SK-N-SH (cell line): ENCODE measurements around the gene ABCA10.
"Not testable (repeated sequence)": the region's sequence is repeated elsewhere in the genome, so short reads cannot be mapped to it uniquely, and the experiment has no call there.

Experiments used
- CTCF ChIP-seq: fragments of 200-600 bp; sonication (generic); IDR thresholded peaks from 2 replicates; pipeline ENCODE4 v1.6.1; 2017; ENCODE audit warnings: antibody characterized with exemption, mild to moderate bottlenecking, moderate library complexity
- EZH2phosphoT487 ChIP-seq: fragments of 200-600 bp; sonication (generic); IDR thresholded peaks from 2 replicates; pipeline ENCODE4 v1.6.1; 2017; ENCODE audit warnings: low read depth, mixed run types, mild to moderate bottlenecking, antibody characterized with exemption, moderate library complexity, borderline replicate concordance
- GABPA ChIP-seq: IDR thresholded peaks from 2 replicates; pipeline ENCODE4 v1.4.0; 2012; ENCODE audit warnings: low read depth, mild to moderate bottlenecking
- RAD21 ChIP-seq: IDR thresholded peaks from 2 replicates; pipeline ENCODE4 v1.6.1; 2012; ENCODE audit warnings: mild to moderate bottlenecking, low read length
- SMC3 ChIP-seq: IDR thresholded peaks from 2 replicates; pipeline ENCODE4 v1.6.1; 2012; ENCODE audit warnings: low read depth, low read length, improper control_type of control experiment
- TAF1 ChIP-seq: IDR thresholded peaks from 2 replicates; pipeline ENCODE4 v1.6.1; 2012; ENCODE audit warnings: low read depth, mild to moderate bottlenecking, low read length, moderate library complexity, borderline replicate concordance

- TF ChIP-seq SMC3, CTCF, GABPA, RAD21, TAF1, EZH2phosphoT487: not testable (repeated sequence)
Observed at GRCh38 chr17:69276279-69276678, 47.7 kb upstream of the ABCA10 start.
